Stimulated activated CD8-positive, alpha-beta memory T cell treated with anti-CD3 and anti-CD28 coated beads, Interleukin-7, amount 100 ng/mL, for 4 hours (primary cell): ENCODE data around the gene ZBTB7A.

ENCODE experiments used
- DNase-seq, 2 donors: peaks; one replicate each; pipeline ENCODE4 v3.0.0-alpha.2; 2020; ENCODE audit warnings: low read depth in 2 of 2

ZBTB7A gene

GRCh38 chr19:4066682-4067395 lies at the start of gene ZBTB7A:
TSS of gene ZBTB7A (minus strand) at chr19:4066899. CDS start at chr19:4055232, 11,667 bp downstream.
- peak; percentile 66 to 81 for DNase-seq

- no peak for DNase-seq
These were observed 49.2 kb upstream of the ZBTB7A start for GRCh38 chr19:4115818-4116385.

- peak; percentile 34 to 46 for DNase-seq
These were observed 48.5 kb upstream of the ZBTB7A start for GRCh38 chr19:4115050-4115817.

- DNase-seq = no peak
These were observed 47.5 kb upstream of the ZBTB7A start for GRCh38 chr19:4114181-4114580.

DNA sequence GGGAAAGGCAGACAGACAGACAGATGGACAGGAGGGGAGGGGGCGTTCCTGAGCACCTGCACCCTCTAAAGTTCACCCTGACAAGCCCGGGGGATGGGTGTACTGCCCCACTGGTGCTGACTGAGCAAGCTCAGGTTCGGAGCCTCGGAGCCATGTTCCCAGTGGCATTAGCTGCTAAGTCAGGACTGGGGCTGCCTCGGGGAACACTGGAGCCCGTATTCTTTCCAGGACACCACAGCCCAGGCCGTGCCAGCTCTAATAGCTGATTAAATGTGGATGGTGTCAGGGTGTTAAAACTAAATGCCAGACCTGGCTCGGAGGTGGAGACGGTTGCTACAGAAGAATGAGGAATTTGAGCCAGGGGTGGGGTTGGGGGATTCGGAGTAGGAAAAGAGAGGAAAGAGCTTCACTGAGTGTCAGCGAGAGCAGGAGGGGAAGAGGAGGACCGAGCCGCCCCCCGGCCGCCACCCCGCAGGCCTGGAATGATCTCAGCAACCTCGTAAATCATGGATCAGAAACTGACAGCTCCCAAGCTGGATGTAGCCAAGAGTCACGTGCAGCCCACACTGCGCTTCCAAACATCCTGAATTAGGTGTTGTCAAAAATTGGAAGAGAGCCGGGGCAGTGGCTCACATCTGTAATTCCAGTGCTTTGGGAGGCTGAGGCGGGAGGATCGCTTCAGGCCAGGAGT lies 46.8 kb upstream of the ZBTB7A start:
- DNase-seq = no peak

- no peak for DNase-seq
These were observed 45.7 kb upstream of the ZBTB7A start for GRCh38 chr19:4112367-4112766.

DNA sequence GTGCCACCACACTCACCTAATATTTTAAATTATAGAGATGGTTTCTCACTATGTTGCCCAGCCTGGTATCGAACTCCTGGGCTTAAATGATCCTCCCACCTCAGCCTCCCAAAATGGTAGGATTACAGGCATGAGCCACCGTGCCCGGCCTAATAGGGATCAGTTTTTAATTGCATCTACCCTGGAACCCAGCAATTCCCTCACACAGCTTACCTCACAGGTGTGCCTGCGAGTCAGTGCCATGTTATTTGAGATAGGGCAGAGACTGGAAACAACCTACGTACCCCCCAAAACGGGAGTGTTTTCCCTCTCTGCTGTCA lies 42.9 kb upstream of the ZBTB7A start:
- DNase-seq = no peak

DNA sequence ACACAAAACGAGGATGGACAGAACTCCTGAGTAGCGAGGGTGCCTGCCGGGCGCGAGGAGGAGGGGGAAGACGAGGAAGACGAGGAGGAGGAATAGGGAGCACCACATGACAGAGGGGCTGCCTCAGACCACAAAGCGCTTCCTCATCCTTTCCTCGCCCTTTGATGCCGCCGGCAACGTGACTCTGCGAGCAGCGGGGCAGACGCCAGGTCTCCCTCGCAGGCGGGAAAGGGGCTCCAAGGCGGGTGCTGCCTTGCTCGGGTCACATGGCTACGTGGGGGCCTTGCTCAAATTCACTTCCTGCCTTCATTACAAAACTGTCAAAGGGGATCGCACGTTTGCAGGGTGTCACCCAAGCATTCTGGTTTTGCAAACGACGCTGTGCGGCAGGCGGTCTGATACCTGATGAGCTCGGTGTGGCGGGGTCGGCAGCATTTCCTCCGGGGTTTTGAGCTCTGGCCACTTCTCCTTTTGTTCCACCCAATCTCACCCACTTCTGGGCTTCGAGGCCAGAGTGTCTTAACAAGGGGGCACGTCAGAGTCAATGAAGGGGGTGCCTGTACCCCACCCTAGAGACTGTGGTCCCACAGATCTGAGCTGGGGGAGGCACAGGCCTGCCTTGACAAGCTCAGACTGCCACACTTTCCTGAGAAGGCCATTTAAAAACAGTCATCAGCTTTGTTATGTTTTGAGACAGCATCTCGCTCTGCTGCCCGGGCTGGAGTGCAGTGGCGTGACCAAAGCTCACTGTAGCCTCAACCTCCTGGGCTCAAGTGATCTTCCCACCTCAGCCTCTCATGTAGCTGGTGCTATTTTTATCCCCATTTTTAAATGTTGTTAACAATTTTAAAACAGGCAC lies 42.3 kb upstream of the ZBTB7A start:
- DNase-seq = peak; percentile 55 to 75

DNA sequence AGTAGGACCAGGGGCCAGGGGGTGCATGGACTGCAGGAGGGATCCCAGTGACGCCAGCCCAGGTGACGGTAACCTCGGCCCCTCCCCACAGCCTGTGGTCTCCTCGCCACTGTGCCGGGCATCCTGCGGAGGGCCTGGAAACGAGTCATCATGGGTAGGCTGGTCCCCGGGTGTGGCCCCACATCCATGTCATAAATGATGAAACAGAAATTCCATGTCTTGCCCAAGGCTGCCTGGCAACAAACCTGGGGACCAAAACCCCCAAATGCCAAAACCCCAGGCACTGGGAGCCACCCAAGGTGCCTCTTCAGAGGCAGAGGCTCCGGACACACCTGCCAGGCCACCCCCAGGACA lies 36.4 kb upstream of the ZBTB7A start:
- no peak for DNase-seq

DNA sequence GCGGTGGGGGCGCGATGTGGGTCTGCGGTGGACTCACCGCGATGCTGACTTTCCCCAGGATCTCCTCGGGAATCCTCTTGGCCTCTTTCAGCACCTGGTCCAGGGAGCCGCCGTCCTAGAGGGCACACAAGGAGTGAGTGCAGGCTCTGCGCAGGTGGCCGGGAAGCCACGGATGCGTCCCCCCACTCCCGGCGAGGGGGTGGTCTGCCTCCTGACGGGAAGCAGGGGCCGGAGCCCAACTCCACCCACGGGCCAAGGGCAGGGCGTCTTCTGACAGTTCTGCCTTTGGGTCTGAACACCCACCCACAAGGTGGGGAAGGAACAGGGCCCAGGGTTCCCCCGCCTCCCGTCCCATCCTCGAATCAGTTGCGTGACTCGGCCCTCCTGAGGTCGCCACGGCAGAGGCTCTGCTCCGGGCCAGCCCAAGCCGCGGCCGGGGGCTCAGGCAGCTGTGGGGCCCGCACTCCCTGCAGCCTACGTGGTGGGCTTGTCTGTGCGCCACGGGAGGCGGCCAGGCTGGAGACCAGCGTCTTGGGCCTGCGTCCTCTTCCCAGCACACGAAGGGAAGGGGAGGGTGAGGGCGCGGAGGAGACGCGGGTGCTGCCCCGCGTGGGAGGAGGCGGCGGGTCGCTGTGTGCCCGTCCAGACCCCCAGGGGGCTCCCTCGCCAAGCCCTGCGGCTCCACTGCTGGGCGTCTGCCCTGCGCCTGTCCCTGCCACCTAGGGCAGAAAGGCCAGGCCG lies 35.8 kb upstream of the ZBTB7A start:
- no peak for DNase-seq

DNA sequence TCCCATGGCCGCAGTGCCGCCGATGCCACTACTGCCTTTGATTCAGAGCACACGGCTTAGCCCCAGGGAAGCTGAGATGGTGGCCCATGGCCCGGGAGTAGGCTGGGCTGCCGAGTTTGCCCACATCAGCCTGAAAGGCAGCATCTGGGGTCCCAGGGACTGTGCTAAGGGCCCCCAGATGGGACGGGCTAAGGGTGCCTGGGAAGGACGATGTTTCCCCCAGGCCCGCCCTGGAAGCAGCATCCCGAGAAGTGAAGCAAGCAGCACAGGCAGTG lies 34.7 kb upstream of the ZBTB7A start:
- DNase-seq = no peak

GRCh38 chr19:4100647-4101495 lies 34.2 kb upstream of the ZBTB7A start:
- no peak for DNase-seq

GRCh38 chr19:4099041-4099764 lies 32.5 kb upstream of the ZBTB7A start:
- DNase-seq = no peak

- DNase-seq = no peak
These were observed 31.8 kb upstream of the ZBTB7A start for GRCh38 chr19:4098493-4098892.

- DNase-seq = no peak
These were observed 30.8 kb upstream of the ZBTB7A start for GRCh38 chr19:4097501-4097900.

DNA sequence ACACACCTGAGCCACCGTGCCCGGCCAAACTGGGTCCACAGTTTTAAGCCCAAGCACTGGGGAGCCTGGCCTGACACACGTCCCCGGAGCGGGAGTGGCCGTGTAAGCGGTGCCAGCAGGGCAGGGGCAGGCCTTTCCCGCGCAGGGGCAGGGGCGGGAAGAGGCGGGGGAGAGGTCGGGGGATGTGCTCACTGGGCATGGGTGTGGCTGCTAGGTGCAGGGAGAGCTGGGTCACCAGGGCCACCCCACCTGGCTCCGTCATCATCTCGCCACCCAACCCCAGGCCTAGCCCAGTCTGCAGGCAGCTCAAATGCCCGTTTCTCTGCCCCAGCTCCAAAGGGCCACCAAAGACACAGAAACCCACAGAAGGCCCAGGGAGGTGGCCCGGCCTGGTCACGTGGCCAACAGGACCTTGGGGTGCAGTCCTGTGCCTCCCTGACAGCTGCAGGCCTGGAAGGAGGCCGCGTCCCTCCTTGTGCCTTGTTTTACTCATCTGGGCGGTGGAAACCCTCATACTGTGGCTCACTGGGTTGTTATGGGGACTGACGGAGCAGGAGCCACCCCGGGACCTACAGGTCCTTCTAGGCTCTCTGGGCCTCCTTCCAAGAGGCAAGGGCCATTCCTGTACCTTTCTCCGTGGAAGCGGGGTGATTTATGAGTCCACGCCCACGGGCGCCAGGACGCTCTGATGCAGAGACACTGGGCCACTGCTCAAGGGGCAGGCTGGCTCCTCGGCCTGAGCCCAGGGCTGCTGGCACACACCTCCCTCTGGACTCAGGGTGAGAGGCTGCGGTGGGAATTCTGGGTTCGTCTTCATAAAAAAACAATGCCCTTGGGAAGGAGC lies 29.6 kb upstream of the ZBTB7A start:
- DNase-seq = no peak

DNA sequence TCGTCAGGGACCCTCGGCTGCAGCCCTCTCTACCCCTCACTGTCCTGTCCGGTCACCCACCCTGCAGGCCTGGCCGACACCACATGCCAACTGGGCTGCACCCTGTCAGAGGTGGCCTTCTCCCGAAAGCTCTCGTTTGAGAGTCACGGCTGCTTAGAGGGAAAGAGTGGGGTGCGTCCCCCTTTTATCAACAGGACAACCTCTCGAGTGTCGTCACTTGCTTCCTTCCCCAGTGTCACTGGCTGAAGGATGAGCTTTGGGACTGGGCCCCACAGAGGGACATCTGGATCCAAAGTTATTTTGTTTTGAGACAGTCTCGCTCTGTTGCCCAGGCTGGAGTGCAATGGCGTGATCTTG lies 28.8 kb upstream of the ZBTB7A start:
- DNase-seq = no peak

DNA sequence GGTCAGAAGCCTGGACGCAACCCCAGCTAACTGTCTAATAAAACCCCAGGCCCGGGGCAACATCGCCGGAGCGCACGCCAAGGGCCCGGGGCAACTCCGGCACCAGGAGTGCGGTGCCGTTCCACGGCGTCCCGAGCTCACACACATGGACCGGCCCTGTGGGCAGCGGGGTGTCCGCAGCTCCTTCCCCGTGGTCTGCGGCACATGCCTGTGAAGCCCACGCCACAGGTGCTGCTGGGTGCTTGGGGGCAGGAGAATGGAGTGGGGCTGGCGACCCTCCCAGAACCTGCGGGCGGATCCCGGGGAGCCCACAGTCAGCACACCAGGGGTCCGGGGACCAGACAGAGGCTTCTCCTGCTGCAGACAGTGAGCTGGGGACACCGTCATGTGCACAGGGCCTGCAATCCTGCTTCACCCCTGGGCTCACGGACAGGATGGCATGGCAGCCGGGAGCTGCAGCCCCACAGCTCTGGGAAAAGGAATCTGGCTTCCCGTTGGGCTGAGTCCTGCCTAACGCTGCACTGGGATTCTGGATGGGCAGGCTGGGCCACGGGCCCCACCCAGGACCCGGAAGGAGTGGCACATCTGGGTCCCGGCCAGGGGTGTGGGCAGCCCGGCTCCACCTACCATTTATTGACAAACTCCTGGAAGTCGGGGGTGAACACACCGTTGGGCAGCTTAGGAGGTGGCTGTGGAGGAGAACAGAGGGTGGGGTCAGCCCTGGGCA lies 28.2 kb upstream of the ZBTB7A start:
- no peak for DNase-seq
